Sigmoid colon (tissue), 4 donors: ENCODE results near the gene RAB6B.

Experiments used
- POLR2AphosphoS5 ChIP-seq, 4 donors: sonication (generic); formaldehyde crosslinking; IDR thresholded peaks; one replicate each; pipeline ENCODE4 v1.6.1; 2017; ENCODE audit warnings: antibody characterized with exemption in 4 of 4
- TF ChIP-seq, protein P1 (sequence below), 4 experiments: fragments of 450-650 bp in 3 of 4; fragments of 200-600 bp in 1 of 4; IDR thresholded peaks; one replicate each; pipeline ENCODE4 v1.5.1; 2016 to 2019; ENCODE audit warnings: antibody characterized with exemption in 4 of 4, mild to moderate bottlenecking in 3 of 4, moderate library complexity in 2 of 4

DNA sequence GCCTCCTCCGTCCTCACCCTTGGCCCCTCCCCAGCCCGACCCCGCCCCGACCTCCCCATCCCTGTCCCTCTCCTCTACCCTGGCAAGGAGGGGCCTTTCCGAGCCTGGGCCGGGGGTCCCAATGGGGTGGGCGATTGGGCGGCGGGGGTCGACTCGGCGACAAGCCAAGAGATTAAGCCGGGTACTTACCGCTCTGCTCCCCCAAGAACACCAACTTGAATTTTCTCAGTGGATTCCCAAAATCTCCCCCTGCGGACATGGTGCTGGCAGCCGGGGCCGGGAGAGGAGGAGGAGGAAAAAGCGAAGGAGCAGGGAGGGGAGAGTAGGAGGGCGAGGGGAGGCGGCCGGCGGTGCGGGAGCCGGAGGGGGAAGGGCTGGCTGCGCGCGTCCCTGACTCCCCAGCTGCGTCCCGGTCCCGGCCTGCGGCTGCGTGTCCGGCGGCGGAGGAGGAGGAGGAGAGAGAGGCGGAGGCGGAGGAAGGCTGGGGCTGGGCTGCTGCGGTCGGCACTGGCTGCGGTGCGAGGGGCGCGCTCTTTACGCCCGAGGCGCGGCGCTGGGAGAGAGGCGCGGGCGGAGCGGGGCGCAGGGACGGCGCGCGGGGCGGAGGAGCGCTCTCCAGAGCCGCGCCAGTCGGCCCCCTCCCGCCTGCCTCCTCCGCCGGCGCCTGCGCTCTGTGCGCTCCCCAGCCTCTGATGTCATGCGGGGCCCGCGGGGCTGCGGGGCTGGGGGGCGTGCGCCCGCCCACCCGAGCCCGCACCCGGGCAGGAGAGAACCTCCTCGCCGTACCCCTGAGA lies at the start of gene RAB6B:
- TF ChIP-seq, protein P1, sequence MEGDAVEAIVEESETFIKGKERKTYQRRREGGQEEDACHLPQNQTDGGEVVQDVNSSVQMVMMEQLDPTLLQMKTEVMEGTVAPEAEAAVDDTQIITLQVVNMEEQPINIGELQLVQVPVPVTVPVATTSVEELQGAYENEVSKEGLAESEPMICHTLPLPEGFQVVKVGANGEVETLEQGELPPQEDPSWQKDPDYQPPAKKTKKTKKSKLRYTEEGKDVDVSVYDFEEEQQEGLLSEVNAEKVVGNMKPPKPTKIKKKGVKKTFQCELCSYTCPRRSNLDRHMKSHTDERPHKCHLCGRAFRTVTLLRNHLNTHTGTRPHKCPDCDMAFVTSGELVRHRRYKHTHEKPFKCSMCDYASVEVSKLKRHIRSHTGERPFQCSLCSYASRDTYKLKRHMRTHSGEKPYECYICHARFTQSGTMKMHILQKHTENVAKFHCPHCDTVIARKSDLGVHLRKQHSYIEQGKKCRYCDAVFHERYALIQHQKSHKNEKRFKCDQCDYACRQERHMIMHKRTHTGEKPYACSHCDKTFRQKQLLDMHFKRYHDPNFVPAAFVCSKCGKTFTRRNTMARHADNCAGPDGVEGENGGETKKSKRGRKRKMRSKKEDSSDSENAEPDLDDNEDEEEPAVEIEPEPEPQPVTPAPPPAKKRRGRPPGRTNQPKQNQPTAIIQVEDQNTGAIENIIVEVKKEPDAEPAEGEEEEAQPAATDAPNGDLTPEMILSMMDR (IDR thresholded peaks at IDR 0.05), result no peak
- no peak for TF ChIP-seq POLR2AphosphoS5 (IDR thresholded peaks at IDR 0.05)
